Endothelial cell of hepatic sinusoid (primary cell): ENCODE data around the gene HDAC4.

Source experiments
- in situ Hi-C: cut with HindIII; loops from 2 replicates; pipeline ENCODE4 v1.10.0; 2017; ENCODE audit warnings: low sequenced_read_pairs

The HDAC4 gene

DNA sequence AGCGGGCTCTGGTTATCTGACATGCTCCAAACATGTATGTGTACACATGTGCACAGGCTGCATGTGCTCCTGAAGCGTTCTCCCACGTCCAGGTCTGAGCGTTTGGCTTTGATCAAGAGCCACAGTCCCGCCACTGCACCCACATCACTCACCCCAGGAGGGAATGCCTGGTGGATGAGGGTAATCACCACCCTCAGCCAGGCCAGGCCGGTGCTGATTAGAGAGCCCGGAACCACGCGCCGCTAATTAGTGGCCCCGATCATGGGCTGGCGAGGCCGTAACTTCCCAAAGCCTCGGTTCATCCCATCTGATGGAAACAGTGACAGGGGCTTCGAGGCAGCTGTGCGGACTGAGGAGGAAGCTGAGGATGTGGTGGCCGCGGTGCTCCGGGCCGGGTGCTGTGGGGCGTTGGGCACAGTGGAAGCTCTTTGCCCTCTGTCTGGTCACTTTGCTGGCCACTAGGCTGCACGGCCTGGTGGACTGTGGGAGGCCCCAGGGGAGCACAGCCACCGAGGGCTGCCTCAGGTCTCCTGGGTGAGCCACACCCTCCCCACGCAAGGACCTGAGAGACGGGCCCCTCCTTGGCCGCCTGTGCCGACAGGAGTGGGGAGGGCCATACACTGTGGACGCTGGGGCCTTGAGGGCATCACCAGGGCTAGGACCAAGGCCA is 333.5 kb downstream of the HDAC4 start:
- in situ Hi-C loops = no loop called here

DNA sequence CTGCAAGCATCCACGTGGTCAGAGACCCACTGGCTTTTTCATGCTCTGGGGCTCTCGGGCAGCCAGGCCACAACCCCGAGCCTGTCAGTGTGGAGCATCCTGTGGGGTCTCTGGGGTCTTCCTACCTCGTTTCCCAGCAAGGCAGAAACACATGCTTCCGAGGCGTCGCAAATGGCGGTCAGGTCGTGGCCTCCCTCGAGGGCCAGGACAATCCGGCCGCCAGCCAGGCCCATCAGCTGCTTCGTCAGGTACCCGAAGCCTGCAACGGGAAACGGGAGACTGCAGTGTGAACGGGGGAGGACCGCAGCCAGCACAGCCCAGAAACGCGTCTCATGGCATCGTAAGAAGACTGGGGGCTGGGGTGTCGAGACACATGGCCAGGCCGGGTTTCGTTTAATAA is 334.2 kb downstream of the HDAC4 start:
- in situ Hi-C loops = no loop called here

DNA sequence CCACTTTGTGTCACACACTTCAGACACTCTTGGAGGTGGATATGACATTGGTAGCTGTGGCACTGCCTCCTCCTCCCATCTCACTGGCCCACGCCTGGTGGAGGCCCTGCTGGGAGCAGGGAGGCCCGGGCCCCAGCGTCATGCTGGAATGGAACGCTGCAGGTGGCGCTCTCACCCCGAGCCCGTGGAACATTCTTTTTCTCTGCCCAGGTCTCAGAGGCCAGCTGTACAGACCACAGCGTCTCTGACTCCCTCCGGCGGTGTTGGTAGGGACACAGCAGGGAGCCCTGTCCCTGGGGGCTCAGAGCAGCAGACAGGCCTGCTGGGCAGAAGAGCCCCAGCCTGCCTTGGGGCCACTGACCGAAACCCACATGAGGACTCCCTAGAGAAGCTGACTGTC is 334.9 kb downstream of the HDAC4 start:
- in situ Hi-C loops = no loop called here

DNA sequence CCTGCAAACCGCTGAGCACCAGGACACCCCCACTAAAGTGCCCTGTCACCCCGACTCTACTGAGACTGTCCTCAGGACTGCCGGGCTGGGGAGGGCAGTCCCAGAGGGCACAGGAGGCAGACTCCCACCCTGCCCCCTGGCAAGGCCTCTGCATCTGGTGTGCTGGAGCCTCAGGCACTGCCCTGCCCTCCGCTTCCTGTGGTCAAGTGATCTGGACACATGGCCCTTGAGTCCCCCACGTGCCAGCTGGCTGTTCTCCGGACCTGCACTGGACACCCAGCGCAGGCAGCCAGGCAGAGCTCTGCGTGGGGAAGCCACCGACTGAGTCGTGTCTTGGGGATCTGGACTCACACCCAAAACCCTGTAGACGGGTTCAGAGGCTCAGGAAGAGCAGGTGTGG is 335.3 kb downstream of the HDAC4 start:
- in situ Hi-C loops = no loop called here

DNA sequence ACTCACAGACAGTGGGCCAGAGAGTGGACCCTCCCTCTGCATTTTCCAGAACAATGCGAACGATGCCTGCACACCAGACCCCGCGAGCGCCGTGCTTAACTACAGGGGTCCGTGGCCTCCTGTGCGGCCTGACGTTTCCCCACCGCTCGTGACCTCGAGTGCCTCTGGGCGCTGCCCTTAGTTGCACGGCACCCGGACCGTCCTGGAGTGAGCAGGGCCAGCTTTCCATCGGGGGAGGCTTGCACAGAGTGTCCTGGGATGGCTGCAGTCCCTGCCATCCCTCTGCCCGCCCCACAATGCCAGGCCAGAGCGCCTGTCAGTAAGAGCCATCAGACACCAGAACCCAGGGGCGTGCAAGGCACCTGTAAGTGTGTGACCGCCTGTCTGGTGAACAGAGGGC is 335.9 kb downstream of the HDAC4 start:
- in situ Hi-C loops = no loop called here

DNA sequence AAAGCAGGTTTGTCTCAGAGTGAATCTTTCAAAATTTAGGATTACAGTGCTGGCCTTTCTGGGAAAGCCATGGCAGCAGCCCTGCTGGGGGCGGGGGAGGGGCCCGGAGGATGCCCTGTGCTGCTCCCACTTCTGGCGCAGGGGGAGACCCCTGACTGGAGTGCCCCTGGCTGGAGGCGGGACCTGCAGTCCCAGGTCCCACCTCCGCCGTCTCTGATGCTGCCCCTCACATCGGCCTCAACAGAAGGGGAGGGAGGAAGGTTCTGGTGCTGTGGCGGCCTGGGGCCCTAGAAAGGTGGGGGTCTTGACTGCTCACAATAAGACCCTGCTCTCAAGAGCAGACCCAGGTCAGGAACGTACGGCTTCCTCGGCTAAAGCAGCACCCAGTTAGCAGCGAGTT is 336.6 kb downstream of the HDAC4 start:
- in situ Hi-C loops = no loop called here

DNA sequence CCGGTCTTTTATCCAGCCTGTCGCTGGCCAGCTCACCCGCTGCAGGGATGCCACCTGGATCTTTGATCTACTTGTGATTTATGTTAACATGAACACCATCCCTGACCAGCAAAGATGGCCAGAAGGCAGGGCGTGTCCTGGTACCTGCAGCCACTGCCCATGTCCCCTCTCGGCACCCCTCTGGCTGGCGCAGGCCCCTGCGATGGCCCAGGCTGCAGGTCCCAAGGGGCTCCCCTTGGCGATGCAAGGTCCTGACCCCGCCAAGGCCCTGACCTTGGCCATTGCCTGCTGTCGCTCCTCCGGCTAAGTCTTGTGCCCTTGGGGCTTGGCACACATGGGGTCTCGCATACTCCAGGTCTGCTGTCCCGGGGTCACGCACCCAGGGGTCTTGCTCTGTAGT is 338.1 kb downstream of the HDAC4 start:
- in situ Hi-C loops = no loop called here

DNA sequence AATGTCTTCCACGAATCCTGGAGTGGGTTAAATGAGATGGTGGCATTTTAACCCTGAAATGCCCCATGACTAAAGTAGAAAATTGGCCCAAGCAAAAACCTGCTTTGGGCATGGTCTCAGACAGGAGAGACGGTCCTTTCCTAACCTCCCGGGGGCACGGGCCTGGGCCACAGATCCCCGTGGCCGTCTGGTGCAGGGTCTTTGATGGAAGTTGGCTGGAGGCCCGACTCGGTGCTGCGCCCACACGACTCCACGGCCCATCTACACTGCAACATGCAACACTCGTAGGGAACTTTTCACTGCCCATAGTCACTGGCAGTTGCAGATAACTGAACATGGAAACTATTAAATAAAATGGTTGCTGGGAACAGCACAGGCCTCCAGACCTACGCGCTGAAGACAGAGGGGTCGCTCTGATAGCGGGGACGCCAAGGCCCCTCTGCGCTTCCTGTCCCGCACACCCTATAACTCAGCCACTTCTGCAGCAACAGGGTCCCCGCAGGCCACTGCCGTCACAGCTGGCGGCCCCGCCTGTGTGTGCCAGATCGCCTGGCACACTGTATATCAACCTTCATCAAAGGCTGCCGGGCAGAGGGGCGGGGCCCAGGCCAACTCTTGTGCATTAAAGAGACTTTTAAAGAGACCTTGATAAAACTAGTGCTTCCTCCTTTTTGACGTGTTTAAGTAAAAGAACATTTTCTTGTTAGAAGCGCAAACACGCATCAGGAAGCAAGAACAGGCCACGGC is 338.8 kb downstream of the HDAC4 start:
- in situ Hi-C loops = no loop called here

DNA sequence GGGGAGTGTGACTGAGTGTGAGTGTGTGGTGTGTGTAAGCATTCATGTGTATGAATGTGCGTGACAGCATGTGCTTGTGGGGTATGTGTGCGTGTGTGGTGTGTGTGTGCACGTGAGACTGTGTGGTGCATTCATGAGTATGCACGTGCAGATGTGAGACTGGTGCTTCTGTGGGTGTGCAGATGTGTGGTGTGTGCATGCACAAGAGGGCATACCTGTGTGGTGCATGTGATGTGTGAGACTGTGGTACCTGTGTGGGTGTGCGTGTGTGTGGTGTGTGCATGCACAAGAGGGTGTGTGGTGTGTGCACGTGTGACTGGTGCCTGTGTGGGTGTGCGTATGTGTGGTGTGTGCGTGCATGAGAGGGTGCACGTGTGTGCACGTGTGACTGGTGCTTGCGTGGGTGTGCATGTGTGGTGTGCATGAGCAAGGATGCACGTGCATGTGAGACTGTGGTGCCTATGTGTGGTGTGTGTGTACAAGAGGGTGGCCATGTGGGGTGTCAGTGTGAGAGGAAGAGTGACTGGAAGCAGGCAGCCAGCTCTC is 339.6 kb downstream of the HDAC4 start:
- in situ Hi-C loops = no loop called here

DNA sequence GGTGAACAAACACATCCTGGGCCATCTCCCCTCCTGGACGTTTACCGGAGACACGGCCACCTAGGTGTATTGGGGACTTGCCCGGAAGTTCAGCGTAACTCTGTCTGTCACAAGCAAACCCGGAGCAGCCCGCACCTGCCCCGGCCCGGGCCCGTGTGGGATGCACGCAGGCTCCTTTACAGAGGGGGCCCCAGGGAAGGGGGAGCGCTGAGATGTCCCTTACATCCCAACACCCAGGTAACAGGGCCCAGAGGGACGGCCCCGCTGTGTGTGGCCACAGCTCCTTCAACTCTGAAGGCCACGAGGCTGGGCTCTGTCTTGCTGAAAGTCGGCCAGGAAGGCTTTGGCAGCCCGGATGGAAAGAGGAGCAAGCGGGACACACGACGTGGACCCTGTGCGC is 340.1 kb downstream of the HDAC4 start:
- in situ Hi-C loops = no loop called here

DNA sequence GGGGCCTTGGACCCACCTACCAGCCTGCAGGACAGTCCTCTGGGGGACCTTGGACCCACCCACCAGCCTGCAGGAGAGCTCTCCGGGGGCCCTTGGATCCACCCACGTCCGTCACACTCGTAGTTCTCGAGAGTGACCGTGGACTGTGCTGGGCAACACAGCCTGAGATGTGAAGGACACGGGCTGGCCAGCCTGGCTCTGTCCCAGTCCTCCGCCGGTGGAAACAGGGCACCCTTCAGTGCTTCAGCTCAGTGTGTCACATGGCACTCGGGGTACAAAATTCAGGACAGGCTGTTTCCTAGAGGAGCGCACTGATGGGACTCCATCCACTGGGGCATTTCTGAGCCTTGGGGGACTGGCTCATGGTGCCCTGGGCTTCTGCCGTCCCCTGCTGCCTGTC is 341.0 kb downstream of the HDAC4 start:
- in situ Hi-C loops = no loop called here

DNA sequence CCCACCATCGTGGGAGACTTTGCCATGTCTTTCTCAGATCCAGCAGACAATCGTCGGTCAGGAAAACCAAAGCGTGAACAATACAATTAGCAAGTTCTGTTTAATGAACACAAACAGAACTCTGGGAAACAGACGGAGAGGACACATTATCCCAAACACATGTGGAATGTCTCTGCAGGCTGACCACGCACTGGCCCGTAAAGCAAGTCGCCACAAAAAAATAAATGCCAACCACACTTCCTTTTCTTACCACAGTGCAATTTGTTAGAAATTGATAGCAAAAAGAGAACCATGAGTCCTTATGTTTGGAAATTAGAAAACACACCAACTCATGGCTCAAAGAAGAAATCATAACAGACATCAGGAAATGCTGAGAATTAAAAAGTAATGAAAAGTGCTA is 342.1 kb downstream of the HDAC4 start:
- in situ Hi-C loops = no loop called here

DNA sequence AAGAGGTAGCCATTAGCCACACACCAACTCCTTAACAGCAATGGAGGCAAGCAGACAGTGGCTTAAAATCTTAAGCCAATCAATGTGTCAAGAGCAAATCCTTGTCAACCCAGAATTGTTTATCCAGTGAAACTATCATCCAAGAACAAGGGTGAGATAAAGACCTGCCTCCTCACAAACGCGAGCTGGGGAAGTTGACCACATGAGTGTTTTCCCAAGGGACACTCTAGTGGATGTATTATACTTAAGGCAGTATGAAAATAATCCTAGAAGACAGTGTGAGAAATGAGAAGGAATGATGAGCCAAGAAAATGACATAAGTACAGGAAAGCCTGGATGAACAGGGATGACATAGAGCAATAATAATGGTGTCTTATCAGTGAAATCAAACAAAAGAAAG is 343.3 kb downstream of the HDAC4 start:
- in situ Hi-C loops = no loop called here

DNA sequence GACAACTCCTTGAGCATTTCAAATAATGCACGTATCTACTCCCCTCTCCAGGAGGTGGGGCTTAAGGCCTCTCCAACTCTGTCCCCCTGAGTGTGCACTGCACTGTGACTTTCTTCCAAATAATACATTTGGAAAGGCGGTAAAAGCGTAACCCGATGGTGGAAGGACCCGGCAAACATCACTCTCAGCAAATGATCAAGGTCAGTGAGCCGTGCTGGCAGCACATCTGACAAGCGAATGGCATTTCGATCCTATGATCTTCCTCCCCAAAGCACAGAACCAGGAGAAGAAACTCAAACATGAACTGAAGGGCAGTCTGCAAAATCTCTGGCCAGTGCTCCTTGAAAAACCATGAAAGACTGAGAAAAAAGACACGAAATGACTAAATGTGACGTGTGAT is 344.2 kb downstream of the HDAC4 start:
- in situ Hi-C loops = no loop called here

DNA sequence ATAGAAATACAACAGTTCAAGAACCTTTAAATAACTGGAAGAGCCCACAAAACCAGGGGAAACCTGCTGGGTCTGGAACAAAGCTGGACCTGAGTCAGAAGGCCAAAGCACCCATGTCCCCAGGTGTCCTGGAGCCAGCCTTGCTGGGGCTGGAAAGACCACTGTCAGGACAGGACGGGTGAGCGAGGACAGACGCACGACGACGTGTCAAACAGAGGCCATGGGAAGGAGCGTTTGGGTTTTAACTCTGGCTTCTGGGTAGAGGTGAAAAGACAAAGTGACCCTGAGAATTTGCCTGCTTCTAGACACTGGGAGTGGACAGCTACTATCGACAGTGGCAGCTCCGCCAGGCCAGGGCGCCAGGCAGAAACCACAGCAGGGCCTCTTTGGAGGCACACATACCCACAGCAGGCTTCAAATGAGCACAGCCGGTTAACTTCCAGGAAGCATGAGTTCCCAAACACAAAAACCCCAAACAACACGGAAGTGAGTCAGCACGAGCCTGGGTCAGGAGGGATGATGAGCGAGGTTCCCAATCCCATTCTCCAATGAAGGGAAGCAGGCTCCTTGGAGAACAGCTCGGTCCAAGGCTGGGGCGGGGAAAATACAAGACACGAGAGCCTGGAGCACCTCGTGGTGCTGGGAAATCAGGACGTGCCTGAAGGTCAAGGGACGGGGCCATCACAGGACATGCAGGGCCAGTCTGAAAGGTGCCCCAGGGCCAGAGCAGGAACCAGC is 344.9 kb downstream of the HDAC4 start:
- in situ Hi-C loops = no loop called here

DNA sequence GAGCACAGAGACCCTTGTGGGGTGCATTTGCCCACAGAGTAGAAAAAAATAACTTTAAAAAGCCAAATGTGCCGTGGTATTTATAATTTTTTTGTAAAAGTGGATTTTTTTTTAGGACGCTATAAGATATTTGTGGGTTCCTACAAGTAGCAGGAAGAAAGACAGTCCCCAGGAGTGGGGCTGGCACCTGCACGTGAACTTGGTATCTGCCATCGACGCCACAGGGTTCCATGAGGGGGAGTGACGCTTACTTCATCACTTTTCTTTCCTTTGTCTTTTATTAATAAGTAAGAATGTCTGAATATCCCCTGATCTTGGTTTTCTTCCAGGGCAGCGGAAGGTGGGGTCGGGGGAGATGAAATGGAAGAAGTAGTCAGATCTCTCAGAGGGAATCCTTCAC is 345.9 kb downstream of the HDAC4 start:
- in situ Hi-C loops = no loop called here

DNA sequence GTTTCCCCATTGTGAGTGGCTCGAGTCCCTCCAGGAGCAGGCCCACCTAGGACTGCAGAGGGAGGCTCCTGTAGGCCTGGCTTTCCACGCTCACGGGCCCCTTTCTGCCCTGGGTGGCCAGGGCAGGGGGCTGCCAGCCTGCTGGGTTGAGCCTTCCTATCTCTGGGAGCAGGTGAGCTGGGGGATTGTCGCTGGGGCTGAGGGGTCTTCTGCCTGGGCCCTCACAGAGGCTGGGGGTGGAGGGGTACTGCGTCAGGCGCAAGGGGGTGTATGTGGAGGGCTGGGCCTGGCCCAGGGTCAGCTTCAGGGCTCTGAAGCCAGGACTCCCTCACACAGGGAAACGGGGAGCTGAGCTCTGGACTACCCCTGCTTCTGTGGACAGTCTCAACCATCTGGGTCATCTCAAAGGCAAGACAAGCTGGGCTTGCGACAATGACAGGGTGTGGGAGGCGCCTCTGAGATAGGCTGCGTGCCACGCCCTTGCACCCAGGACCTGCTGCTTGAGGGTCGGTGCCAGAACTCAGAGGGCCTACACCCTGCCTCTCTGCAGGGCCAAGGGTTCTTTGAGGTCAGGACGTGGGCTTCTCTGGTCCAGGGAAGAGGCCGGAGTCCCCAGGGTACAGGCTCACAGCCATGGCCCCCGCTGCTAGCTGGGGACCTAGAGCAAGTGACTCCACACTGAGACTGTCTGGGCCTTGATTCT is 346.9 kb downstream of the HDAC4 start:
- in situ Hi-C loops = no loop called here

DNA sequence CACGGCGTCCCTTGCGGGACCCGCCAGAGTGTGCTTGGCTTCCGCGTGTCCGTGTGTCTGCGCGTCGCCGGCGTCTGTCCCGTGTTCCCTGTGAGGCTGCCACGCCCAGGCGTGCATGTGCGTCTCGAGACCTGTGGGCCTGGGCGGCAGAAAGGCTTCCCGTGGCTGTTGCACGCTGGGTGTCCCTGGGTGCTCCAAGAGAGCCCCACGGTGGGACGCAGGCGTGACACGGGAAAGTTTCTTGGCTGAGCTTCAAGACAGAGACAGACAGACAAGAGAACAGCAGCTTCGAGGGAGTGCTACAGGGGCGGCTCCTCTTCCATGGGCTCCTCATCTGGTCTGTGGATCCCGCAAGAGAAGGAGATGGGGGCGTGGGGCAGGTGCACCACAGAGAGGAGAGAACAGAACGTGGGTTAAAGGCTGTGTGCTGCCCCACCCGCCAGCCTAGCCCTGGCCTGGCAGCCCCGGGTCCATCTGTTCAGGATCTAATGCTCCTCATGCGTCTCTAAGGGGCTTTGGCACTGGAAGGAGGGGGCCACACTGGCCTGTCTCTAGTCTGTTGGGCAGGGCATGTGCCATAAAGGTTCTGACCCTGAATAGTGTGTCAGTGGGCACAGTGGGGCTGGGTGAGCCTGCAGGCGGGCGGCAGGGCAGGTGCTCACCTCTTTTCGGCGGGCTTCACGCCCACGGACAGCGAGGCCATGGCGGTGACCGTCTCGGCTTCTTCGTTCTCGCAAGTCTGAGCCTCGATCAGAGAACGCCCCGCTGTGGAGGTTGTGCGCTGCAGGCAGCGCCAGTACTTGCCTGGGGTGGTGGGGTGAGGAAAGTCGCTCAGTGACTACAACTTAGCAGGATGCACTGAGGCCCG is 347.8 kb downstream of the HDAC4 start:
- in situ Hi-C loops = no loop called here

DNA sequence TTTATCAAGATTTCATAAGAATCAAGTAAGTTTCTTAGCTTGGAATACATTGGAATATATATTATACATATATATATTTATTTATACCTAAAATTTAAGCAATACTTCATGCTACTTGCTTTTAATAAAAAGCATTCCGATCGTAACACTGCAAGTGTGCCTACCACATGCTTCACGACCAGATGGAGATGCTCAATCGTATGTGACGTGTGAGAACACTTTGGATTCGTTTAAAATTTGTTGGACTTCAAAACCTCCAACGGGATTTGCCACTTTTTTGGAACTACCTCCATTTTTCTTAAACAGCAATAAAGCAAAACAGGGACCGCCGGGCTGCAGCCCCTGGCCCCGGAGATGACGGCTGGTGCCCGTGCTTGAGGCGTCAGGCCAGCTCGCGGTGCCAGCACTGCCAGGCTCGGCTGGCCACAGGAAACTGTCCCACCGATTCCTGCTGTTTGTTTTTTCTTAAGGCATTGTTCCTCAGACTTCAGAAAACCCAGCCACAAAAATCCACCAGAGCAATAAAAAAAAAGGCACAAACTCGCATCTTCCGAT is 348.9 kb downstream of the HDAC4 start:
- in situ Hi-C loops = no loop called here

DNA sequence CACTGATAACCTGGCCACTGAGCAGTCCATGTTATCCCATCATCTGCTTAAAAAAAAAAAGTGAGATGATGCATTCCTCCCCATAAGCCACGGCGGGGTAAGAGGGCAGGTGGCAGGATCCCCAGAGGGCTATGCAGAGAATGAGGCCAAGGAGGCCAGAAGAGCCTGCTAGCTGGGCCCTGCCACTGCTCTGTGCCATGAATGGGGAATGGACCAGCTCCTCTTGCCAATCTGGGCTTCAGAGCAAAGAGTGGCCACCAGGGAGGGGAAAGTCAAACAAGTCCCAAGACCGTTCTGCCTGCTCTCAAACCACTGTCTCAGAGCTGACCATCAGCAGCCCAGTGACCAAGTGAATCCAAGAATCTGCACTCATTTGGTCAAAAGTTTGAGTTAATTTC is 350.6 kb downstream of the HDAC4 start:
- in situ Hi-C loops = no loop called here
